22Rv1 (cell line): Measurements from ENCODE around the gene NKD1.

ENCODE experiments used
- H3K27ac ChIP-seq: fragments of 450-650 bp; 2 replicates; pipeline ENCODE4 v1.5.1; 2017
- ZFX ChIP-seq: fragments of 450-650 bp; IDR thresholded peaks from 2 replicates; pipeline ENCODE4 v1.6.1; 2017; ENCODE audit warnings: antibody characterized with exemption, borderline replicate concordance
- TF ChIP-seq, protein P1 (sequence below): fragments of 450-650 bp; IDR thresholded peaks from 2 replicates; pipeline ENCODE4 v1.5.1; 2017; ENCODE audit warnings: mild to moderate bottlenecking

Gene NKD1

DNA sequence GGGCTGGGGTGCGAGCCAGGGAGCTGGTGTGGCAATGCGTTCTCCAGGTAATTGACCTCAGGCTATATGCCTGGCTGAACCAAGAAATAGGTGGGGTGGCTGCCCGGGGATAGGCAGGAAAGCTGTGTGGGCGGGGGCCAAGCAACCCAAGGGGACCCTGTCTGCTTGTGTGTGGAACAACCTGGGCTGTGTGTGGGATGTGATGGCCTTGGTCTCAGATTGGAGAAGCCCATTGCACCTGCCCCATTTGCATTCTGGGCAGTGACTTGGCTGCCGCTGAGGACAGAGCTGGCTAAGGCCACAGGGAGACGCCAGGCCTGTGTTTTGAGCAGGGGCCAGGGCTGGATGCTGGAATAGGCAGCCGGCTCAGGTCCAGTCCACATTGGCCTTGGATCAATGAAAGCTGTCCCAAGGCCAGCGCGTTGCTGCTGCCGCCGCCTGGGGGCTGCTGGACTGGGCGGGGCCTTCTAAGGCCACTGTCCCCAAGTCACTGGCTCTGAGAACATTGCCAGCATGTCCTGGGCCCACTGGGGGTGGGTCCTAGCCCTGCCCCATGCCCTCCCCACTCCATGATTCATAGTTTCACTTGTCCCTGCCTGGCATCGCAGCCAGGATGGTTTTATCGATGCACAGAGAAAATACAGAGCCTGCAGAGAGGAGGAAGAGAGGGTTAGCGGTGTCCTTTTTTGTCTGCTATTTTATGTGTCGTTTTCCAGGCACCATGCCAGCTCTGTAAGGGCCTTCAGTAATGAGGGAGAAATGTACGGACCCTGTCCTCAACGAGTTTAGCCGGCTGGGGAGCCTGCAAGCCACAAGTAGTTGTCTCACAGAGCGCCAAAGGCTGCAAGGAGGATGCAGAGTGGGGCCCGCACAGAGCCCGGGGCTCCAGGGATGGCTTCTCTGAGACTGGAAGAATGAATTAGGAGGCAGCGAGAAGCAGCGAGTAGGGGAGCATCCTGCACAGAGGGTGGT lies 43.9 kb downstream of the NKD1 start:
- no peak for TF ChIP-seq ZFX
- TF ChIP-seq, protein P1, sequence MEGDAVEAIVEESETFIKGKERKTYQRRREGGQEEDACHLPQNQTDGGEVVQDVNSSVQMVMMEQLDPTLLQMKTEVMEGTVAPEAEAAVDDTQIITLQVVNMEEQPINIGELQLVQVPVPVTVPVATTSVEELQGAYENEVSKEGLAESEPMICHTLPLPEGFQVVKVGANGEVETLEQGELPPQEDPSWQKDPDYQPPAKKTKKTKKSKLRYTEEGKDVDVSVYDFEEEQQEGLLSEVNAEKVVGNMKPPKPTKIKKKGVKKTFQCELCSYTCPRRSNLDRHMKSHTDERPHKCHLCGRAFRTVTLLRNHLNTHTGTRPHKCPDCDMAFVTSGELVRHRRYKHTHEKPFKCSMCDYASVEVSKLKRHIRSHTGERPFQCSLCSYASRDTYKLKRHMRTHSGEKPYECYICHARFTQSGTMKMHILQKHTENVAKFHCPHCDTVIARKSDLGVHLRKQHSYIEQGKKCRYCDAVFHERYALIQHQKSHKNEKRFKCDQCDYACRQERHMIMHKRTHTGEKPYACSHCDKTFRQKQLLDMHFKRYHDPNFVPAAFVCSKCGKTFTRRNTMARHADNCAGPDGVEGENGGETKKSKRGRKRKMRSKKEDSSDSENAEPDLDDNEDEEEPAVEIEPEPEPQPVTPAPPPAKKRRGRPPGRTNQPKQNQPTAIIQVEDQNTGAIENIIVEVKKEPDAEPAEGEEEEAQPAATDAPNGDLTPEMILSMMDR = no peak
- H3K27ac ChIP-seq = no peak overlapping the region

DNA sequence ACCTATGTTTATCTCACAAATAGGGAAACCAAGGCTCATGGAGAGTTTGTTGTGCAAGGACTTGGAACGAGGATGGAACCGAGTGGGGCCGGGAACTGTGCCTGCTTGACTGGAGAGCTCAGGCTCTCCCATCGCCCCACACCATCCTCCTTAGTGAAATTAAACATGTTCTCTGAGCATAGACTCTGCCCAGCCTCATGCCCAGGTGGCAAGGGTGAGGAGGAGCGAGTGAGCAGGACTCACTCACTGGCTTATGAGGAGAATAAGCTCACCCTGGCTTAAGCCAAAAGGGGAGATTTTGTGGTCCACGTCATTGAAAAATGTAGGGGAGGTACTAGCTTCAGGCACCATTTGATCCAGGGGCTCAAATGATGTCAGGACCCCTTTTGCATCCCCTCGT lies 44.8 kb downstream of the NKD1 start:
- no peak overlapping the region for H3K27ac ChIP-seq
- TF ChIP-seq ZFX = no peak
- TF ChIP-seq, protein P1 = no peak

DNA sequence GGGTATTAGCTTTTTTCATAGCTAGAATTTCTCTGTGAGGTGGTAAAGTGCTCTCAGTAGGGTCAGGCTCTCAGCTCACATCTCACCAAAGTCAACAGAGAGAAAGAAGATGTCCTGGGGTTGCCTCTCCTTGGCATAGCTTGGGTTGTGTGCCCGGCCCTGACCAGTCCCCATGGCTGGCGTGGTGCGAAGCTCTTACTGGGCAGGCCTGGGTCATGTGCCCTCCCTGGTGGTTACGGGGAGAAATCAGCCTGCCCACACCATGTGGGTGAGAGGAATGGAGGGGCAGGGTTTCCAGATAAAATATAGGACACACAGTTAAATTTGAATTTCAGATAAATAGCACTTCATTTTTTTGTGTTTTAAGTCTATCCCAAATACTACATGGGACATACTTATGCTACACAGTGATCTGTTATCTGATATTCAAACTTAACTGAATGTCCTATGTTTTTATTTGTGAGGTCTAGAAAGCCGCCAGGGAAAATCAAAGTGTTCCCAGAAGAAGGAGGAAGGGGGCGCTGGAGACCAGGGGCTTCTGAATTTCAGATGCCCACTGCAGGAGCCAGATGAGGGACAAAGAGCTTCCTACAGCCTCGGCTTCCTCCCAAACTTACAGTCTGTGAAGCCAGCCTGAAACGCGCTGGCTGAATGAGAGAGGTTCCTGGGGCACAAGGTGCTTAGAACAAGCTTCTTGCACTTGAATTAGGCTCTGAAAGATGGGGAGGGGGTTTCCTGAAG lies 45.4 kb downstream of the NKD1 start:
- H3K27ac ChIP-seq = no peak overlapping the region
- no peak for TF ChIP-seq ZFX
- TF ChIP-seq, protein P1 = no peak

DNA sequence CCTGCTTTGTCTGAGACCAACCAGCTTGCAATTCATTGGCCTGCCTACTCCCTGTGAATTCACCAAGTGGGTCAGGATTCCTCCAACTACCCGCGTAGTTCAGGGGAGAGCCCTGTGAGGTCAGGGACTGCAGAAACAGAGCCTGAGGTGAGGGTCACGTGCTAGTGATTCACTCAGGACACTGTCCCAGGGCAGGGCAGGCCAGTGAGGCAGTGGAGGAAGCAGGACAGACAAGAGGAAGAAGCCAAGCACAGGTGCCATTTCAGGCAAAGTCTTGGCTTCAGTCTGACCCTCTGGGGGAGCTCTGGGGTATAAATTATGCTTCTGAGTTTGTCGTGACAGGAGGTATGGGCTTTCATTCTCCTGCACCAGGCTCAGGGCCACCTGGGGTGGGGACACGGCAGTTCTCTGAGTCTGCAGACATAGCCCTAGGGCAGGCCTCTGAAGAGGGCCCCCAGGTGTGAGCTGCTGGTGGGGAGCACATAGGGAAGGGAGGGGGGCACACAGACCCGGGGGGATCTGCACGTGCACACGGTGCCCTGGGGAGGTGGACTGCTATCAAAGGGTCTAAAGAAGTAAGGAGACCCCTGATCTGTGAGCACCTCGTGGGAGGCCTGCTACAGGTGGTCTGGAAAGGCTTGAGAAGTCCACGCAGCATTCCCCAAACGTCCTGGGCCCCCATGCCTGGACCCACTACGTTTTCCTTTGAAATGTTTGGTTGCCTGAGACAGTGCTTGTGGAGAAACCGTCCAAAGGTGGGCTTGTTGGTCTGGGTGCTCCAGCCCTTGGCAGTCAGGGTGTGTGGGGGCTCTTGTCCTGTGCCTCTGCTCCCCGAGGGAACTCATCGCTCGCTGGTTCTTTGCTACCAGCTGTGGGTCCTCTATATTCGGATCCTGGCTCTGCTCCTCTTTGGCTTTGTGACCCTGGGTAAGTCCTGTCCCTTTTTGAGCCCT lies 46.4 kb downstream of the NKD1 start:
- no peak overlapping the region for H3K27ac ChIP-seq
- TF ChIP-seq, protein P1 = no peak

DNA sequence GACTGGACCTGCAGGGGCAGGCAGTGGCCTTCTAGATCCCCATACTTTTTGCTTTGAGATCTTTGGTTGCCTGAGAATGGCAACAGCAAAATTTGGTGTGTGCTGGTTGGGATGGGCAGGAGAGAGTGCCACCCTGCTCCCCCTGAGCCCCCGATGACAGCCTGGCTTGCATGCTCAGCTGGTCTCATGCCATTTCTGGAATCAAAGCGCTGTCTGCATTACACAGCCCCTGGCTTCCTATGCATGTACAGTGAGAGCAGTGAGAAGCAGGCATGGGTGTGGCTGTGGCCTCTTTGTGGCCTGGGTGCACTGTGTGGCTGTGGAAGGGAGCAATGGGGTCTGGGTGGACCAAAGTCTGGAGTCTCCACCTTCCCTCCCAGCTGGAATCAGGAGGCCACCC lies 47.7 kb downstream of the NKD1 start:
- TF ChIP-seq, protein P1 = no peak
- no peak for TF ChIP-seq ZFX
- no peak overlapping the region for H3K27ac ChIP-seq

DNA sequence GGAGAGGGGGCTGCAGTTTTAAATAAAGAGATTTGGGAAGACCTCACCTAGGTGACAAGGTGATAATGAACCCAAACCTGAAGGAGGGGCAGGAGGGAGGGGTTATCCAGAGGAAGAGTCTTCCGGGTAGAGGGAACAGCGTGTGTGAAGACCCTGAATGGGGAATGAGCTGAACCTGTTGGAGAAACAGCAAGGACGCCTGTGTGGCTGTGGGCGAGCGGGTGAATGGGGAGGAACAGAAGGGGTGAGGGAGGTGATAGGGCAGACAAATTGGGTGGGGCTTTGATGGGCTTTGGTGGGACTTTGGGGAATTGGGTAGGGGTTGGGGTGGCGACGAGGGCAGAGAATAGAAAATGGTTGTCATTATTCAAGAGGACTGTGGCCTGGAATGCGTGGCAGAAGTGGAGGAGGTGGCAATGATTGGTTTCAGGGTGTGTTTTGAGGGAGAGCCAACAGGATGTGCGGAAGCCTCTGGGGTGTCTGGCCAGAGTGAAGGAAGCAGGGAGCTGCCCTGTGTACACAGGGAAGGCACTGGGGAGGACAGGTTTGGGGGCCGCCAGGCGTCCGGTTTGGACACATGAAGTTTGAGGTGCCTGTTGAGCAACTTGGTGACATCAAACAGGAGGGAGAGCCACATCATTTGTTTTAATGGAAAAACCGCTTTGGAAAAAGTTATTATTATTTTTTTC lies 48.7 kb downstream of the NKD1 start:
- TF ChIP-seq, protein P1 = no peak
- no peak for TF ChIP-seq ZFX
- no peak overlapping the region for H3K27ac ChIP-seq
